ENCODE results near the gene SLC38A2. TPM values are rescaled to one million over a fixed set of nuclear protein-coding genes. Genes with fewer than 3 reads are reported as not detected.

The SLC38A2 gene
- total RNA-seq, 4 donors from 2014 or later = 242 to 468 (median 286) TPM

DNA sequence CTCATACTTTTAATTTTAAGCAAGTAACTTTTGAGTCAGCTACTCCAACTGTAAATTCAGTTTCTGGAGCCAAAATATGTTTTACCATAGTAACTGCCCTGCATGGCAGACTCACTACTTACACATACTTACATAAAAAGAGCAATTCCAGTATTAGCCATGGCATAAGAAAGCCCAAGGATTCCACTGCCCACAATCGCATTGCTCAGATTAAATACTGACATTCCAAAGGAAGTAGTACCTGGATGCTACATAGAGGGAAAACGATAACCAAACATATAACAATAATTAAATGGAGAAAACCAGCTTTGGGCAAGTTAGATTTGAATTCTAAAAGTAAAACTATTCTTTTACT lies 2.2 kb downstream of the SLC38A2 start:
- intact Hi-C loops (cut with DNase I) = no loop called here
- Histone ChIP-seq H3K4me3 (peak overlapping the region; percentile 86 to 99 (median 94)), H3K4me1 (peaks cover 29 to 66% (median 32%) of the 10 kb centered on the region in 3 donors), H3K27ac (peak overlapping the region; percentile 98), H3K9me3 (no peaks in the 10 kb centered on the region), H3K36me3 (peaks cover 27 to 59% (median 30%) of the 10 kb centered on the region in 3 donors), H3K27me3 (no peaks in the 10 kb centered on the region)
- TF ChIP-seq POLR2A (IDR thresholded peaks at IDR 0.05) = no peak
- TF ChIP-seq, protein P1, sequence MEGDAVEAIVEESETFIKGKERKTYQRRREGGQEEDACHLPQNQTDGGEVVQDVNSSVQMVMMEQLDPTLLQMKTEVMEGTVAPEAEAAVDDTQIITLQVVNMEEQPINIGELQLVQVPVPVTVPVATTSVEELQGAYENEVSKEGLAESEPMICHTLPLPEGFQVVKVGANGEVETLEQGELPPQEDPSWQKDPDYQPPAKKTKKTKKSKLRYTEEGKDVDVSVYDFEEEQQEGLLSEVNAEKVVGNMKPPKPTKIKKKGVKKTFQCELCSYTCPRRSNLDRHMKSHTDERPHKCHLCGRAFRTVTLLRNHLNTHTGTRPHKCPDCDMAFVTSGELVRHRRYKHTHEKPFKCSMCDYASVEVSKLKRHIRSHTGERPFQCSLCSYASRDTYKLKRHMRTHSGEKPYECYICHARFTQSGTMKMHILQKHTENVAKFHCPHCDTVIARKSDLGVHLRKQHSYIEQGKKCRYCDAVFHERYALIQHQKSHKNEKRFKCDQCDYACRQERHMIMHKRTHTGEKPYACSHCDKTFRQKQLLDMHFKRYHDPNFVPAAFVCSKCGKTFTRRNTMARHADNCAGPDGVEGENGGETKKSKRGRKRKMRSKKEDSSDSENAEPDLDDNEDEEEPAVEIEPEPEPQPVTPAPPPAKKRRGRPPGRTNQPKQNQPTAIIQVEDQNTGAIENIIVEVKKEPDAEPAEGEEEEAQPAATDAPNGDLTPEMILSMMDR (IDR thresholded peaks at IDR 0.05) = no peak
- no peak for DNase-seq
- 3% methylated on average over 2 of the region's 2 CpGs for WGBS, 2 donors

DNA sequence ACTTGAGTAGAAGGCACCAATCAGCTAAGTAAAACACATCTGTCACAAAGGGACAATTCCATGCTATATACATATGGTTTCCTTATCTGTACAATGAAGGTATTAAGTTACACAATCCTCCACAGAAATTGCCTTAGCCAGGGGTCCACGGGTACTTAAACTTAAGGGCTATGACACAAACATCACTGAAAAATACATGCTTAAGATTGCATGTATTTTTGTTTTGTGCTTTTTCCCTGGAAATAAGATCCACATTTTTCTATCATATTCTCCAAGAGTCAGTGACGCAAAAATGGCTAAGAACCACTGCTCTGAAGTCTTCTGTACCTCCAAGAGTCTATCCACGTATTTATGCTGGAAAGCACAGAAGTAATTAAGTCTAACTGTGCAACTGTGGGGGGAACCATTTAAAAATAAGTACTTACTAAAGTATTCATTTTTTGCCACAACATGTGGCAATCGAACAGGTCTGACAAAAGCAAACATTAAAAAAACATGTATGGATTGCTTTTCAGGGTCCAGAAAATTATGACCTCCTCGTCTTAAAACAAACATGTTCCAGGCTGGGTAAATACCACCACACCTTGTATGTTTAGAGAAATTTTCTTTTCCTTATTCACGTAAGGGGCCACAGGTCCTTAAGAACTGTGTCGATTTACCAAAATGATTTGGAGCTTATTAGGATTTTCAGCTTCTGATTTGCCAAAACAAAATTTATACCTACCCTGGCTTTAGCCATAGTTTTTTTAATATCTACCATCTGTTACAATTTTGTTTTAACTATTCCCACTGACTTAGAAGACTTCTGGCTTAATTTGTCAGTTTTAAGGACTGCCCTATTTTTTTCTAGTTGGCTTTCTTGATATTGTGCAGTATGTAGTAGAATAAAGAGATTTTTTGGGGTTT lies 2.8 kb downstream of the SLC38A2 start:
- DNase-seq = no peak
- H3K4me3 ChIP-seq = peak overlapping the region; percentile 86 to 99 (median 94)
- intact Hi-C loops (cut with DNase I) = no loop called here

DNA sequence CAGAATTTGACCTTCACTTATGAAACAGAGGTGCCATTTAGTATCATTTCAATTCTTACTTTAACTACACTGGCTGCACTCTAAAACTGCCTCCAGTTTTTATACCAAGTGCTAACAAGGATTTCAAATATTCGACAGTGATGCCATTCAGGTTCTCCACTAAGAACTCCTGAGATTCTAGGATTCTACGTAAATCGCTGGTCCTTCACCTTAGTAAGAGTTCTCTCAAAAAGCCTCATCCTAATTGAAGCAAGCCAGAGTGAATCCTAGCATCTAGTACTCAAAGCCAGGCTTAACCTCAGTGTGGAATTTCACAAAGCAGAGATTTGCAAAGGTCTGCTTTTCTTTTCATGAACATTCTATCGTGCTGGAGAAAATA lies 3.5 kb downstream of the SLC38A2 start:
- Histone ChIP-seq H3K4me3 (peak overlapping the region; percentile 86 to 99 (median 94)), H3K4me1 (peaks cover 27 to 73% (median 39%) of the 10 kb centered on the region in 3 donors), H3K36me3 (peaks cover 31 to 71% (median 40%) of the 10 kb centered on the region in 3 donors), H3K9me3 (no peaks in the 10 kb centered on the region), H3K27me3 (no peaks in the 10 kb centered on the region), H3K27ac (peak overlapping the region; percentile 27 to 98 (median 98))
- 21 to 45% methylated on average over 3 to 4 of the region's 4 CpGs for WGBS, 2 donors
- TF ChIP-seq, protein P1 (IDR thresholded peaks at IDR 0.05) = no peak
- no peak for TF ChIP-seq POLR2A (IDR thresholded peaks at IDR 0.05)
- intact Hi-C loops (cut with DNase I) = no loop called here
- DNase-seq = no peak

More for the DNA sequence above, 2.8 kb downstream of the SLC38A2 start:
- Histone ChIP-seq H3K9me3 (no peaks in the 10 kb centered on the region), H3K27ac (peak overlapping the region; percentile 27 to 98 (median 98)), H3K4me1 (peaks cover 32 to 72% (median 37%) of the 10 kb centered on the region in 3 donors), H3K36me3 (peaks cover 27 to 65% (median 34%) of the 10 kb centered on the region in 3 donors), H3K27me3 (no peaks in the 10 kb centered on the region)
- WGBS, 2 donors = 19 to 21% methylated on average over 7 of the region's 7 CpGs
- TF ChIP-seq, protein P1 (IDR thresholded peaks at IDR 0.05) = no peak
- TF ChIP-seq POLR2A (IDR thresholded peaks at IDR 0.05) = no peak

DNA sequence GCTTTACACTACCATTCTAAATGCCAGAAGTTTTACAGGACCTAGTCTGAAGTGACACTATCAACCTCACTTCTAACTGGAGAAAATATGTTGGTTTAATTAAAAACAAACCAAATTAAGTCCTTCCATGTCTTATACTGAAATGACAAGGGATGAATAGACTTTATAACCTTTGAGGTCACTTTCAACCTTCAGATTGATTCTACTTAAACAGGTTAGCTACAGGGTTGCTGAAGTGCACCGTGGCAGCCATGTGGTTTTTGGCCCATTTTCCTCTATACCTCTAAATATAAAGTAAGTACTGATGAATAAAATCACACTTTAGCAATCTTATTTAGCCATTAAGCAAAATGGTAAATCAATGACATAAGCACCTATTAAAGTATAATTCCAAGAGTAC lies 3.9 kb downstream of the SLC38A2 start:
- Histone ChIP-seq H3K27me3 (no peaks in the 10 kb centered on the region), H3K36me3 (peaks cover 35 to 75% (median 44%) of the 10 kb centered on the region in 3 donors), H3K9me3 (no peaks in the 10 kb centered on the region), H3K4me3 (peak overlapping the region; percentile 86 to 99 (median 94)), H3K27ac (peak overlapping the region; percentile 27 to 98 (median 98)), H3K4me1 (peaks cover 24 to 73% (median 39%) of the 10 kb centered on the region in 3 donors)
- TF ChIP-seq, protein P1 (IDR thresholded peaks at IDR 0.05) = no peak
- TF ChIP-seq POLR2A (IDR thresholded peaks at IDR 0.05) = no peak
- DNase-seq = no peak
- intact Hi-C loops (cut with DNase I) = no loop called here
- WGBS, 2 donors = 3 to 22% methylated on average over 1 of the region's 1 CpG

DNA sequence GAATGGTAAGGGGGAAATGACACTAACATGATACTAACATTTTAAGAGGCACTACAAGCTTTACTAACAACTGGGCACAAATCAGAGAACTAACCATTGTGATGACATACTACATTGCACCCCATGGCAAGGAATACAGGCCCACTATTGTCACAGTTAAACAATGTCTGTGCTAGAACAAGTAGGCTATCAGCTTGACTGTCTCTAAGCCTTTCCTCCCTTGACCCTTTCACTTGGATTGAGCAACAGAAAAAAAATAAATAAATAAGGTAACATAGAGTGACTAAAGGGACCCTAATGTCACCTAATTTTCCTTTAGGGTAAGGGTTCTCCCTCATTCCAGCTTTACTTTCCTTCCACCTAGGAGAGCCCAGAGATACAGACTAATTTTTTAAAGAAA lies 4.4 kb downstream of the SLC38A2 start:
- no peak for DNase-seq
- peaks cover 41 to 81% (median 50%) of the 10 kb centered on the region in 3 donors for H3K36me3 ChIP-seq
- peak overlapping the region in 3 of 4 donors; percentile 98 for H3K27ac ChIP-seq
- intact Hi-C loops (cut with DNase I) = no loop called here
- H3K27me3 ChIP-seq = no peaks in the 10 kb centered on the region
- H3K9me3 ChIP-seq = no peaks in the 10 kb centered on the region
- TF ChIP-seq, protein P1 (IDR thresholded peaks at IDR 0.05) = peak in 1 of 6 experiments; percentile 1
- TF ChIP-seq POLR2A (IDR thresholded peaks at IDR 0.05) = no peak
- peak overlapping the region; percentile 86 to 99 (median 94) for H3K4me3 ChIP-seq
- peaks cover 24 to 75% (median 44%) of the 10 kb centered on the region in 3 donors for H3K4me1 ChIP-seq

Data from esophagus squamous epithelium (tissue), 5 donors.